HEK293 (cell line): Measurements from ENCODE around the gene THYN1.

Experiments used
- CTCF ChIP-seq: fragments of 450-650 bp; formaldehyde crosslinking; IDR thresholded peaks from 2 replicates; pipeline ENCODE4 v1.5.1; 2016; ENCODE audit warnings: missing biosample characterization, missing genetic modification characterization
- REST ChIP-seq: fragments of 450-650 bp; formaldehyde crosslinking; IDR thresholded peaks from 2 replicates; pipeline ENCODE4 v1.5.1; 2016; ENCODE audit warnings: missing biosample characterization, missing genetic modification characterization

GRCh38 chr11:134283461-134284230 lies 30.5 kb upstream of the THYN1 start:
- TF ChIP-seq CTCF, result no peak
- TF ChIP-seq REST (tag by site-specific recombination), result no peak
